Measurements from ENCODE around the gene C2orf78.
"Not testable (repeated sequence)": the region's sequence is repeated elsewhere in the genome, so short reads cannot be mapped to it uniquely, and the experiment has no call there.

Gene C2orf78

DNA sequence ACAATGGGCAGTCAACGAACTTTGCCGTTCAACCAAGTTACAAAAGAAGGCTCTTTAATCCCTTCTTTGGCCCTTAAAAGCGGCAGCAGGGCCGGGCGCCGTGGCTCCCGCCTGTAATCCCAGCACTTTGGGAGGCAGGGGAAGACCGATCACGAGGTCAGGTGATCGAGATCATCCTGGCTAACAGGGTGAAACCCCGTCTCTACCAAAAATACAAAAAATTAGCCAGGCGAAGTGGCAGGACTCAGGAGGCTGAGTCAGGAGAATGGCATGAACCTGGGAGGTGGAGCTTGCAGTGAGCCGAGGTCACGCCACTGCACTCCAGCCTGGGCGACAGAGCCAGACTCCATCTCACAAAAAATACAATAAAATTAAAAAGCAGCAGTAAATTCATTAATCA is 581 bp upstream of the C2orf78 start:
- DNase-seq, result not testable (repeated sequence)

DNA sequence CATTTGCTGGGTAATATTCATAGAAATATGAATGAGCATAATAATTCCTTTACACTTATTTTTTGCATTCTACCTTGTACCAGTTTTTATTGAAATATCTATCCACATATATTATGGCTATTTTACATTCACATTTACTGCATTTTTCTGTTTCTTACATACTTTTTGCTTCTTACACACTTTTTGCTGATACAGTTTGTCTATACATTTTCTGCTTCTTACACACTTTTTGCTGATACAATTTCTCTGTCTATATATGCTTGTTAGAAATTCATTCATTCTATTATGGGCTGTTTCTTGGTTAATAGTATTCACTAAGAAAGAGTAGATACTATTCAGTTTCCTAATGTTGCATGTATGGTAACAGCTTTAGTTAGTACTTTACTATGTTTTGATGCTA is 27.9 kb downstream of the C2orf78 start:
- no peak for DNase-seq

GRCh38 chr2:73812635-73813034 is 28.7 kb downstream of the C2orf78 start:
- DNase-seq, result no peak

- DNase-seq, result no peak
These were observed 34.3 kb downstream of the C2orf78 start for GRCh38 chr2:73818296-73818695.

- no peak for DNase-seq
These were observed 37.2 kb downstream of the C2orf78 start for GRCh38 chr2:73821227-73821626.

- no peak for DNase-seq
These were observed 37.7 kb downstream of the C2orf78 start for GRCh38 chr2:73821669-73822068.

GRCh38 chr2:73822276-73822675 is 38.3 kb downstream of the C2orf78 start:
- DNase-seq, result no peak

GRCh38 chr2:73822991-73823390 is 39.0 kb downstream of the C2orf78 start:
- no peak for DNase-seq

DNA sequence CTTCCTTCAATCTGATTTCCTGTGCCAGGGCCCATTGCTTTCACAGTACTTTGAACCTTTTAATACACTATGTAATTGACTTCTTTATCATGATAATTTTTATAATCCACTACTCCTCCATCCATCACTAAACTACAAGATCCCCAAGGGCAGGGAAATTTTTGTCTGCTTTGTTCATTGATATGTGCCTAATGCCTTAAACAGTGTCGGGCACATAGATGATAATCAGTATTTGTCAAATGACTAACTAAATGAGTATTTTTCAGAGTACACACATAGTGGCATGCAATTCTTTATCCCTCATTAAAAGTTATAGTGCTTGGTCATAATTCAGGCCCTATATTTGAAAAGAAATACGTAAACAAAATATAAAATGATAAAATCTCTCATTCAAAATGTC is 39.4 kb downstream of the C2orf78 start:
- DNase-seq, result no peak

GRCh38 chr2:73823916-73824523 is 40.0 kb downstream of the C2orf78 start:
- peak; percentile 61 for DNase-seq

GRCh38 chr2:73825408-73825807 is 41.4 kb downstream of the C2orf78 start:
- no peak for DNase-seq

GRCh38 chr2:73827018-73827417 is 43.0 kb downstream of the C2orf78 start:
- DNase-seq, result no peak

DNA sequence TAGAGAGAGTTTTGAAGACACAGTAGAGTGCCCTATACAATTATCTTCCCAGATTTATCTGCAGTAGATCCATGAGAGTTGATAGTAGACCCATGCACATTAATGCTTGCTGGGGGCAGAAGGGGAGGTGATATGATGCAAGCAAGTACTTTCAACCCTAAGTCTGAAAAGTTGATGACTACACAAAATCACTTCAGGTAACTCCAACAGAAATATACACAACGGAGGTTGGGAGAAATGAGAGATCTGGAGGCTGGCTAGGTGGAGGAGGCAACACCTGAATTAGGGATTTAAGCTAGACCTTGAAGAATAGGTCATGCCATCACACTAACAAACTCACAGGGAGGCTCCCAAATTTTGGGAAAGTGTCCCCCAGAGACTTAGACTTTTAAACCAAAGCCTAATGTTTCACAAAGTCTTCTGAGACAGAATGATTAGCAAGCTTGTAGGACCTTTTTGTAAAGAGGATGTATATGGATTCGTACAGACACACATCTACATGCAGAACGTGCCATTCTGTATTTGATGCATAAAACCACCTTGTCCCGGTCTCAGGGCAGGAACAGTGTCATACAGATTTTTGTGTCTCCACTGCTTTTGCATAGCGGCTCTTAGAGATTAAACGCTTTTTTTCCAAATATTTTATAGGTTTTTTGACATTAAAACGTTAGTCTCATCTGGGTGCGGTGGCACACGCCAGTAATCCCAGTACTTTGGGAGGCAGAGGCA is 43.8 kb downstream of the C2orf78 start:
- DNase-seq, result no peak

GRCh38 chr2:73828389-73828817 is 44.4 kb downstream of the C2orf78 start:
- DNase-seq, result no peak

DNA sequence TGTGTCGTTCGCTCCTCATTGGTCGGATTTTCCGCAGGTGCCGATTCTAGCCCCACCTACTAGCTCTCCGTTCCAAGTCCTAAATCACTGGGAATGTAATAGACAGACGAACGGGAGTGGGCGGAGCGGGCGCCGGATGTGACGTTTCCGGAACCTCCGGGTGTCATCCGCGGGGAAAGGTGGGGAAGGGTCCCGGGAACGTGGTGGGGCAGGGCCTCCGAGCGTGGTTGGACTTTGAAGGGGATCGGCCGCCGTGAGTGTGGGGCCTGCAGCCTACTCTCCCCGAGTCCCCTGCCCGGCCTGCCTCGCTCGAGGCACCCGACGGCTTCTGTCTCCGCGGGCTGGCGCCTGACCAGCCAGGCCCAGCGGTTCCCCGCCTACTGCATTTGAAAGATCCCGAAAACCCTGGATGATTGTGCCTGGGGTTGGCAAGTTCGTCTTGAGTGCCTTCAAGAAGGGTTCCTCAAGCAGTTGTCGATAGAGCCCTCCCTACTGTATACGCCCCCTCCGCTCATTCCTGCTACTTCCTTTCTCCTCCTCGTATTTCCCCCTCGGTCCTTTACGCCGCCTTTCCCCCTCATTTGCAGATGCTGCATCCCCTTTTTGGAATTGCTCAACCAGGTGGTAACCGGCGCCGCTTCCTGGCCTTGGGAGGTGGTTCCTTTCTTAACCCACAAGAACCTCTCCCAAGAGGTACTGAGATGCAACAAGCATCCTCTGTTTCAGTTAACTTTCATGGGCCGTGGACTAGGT is 45.0 kb downstream of the C2orf78 start, which contains the start of gene STAMBP:
Gene STAMBP, plus strand, starts transcription at position 144 of the 753 bp plus-strand sequence. CDS start 1,896 bp downstream, outside the sequence.
- DNase-seq, result peak; percentile 89

DNA sequence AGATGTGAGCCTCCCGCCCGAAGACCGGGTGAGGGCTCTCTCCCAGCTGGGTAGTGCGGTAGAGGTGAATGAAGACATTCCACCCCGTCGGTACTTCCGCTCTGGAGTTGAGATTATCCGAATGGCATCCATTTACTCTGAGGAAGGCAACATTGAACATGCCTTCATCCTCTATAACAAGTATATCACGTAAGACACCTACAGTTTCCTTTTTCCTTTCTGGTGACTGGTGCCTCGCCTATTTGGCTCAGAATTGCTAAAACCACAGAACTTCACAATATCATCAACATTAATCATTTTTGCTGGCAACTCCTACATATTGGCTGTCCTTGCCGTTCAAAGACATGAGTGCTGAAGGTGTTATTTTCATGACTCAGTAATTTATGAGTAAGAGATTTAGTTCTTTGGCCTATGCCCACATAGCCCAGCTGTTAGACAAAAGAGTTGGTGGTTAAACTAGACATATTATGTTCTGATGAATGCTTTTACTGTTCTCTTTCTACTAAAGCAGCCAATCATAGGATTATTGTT is 47.0 kb downstream of the C2orf78 start:
- DNase-seq, result no peak

- DNase-seq, result no peak
These were observed 48.9 kb downstream of the C2orf78 start for GRCh38 chr2:73832930-73833329.

DNA sequence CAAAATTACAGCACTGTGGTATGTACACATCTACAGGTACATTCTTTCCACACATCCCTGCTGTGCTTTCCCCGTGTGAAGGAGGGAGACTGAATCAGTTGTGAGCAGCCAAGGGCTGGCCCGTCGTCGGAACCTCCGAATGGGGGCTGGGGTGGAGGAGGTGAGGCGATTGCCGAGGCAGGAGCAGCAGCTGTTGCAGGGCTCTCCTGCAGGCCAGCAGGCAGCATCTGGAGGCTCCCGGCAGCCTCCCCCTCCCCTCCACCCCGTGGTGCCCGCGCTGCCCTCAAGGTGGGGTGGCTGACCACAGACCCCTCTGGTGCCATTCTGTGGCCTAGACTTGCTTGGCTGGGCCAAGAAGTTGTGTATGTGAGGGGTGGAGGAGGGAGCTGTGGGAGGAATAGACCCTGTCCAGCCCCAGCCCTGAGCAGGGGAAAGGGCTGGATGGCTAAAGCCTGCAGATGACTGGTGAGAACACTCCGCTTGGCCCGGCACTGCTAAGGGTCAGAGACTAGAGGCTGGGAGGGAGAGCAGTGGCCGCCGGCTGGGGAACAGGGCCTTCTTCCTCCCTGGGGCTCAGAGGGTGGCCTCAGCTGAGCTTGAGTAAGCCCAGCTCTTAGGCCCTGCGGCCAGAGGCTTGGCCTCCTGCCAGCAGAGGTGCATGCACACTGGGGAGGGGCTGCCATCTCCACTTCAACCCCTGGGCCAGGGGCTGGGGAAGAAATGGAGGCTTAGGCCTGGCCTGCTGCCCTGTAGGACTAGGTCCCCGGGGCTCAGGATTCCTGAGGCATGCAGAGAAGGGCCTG is 52.4 kb downstream of the C2orf78 start:
- DNase-seq, result no peak

DNA sequence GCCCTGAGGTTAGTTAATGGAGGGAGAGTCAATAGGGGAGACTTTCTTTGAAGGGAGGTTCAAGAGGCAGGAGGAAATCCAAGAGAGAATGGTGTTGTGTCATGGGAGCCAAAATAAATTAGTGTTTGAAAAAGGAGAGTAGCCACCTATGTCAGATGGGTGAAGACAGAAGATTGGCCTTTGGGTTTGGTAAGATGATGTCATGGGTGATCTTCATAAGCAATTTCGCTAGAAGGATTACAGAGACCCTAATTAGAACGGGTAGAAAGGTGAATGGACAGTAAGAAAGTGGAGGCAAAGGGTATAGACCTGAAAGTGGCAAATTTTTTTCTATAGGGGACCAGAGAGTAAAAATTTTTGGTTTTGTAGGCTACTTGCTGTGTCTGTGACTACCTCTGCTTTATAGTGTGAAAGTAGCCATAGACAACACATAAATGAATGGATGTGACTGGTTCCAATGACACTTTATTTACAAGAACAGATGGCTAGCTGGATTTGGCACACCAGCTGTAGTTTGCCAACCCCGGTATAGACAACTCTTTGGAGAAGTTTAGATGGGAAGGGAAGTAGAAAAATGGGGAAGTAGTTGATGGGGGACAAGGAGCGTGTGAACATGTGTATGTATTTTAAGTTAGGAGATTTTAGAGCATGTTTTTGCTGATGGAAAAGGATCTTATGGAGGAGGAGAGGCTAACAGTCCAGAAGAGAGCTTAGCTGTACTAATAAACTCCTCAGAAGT is 54.0 kb downstream of the C2orf78 start:
- no peak for DNase-seq

GRCh38 chr2:73838889-73839534 is 55.0 kb downstream of the C2orf78 start:
- no peak for DNase-seq

DNA sequence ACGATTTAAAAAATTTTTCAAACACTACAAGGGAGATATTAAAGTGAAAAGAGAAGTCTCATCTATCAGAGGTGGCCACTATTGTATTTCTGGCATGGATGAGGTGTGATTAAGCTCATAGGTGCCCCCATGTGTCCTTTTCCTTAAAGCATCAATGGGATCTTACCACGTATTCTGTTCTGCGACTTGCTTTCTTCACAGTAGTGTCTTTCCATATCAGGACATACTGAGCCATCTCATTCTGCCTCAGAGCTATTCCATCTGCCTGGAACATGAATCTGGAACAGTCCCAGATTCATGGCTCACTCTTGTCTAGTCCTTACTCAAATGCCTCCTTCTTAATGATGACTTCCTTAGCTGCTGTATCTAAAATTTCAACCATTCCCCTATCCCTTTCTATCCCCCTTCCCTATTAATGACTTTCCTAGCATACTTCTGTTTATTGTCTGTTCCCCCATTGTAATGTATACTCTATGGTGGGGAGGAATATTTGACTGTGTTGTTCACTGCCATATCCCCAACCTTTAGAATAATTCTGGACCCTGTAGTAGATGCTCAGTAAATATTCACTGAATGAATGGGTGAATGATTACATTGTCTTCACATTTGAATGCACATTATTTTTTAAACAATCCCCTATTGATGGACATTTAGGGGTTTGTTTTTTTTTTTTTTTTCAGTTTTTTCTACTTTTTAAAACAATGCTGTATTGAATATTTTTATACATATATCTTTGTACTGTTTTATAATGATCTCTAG is 55.8 kb downstream of the C2orf78 start:
- DNase-seq, result no peak

Data from NCI-H2107 (cell line).